Measurements from ENCODE around the gene COX7B.
"Not testable (repeated sequence)": the region's sequence is repeated elsewhere in the genome, so short reads cannot be mapped to it uniquely, and the experiment has no call there.

COX7B gene

GRCh38 chrX:77899081-77899828 is at the start of gene COX7B:
TSS of gene COX7B (plus strand) at chrX:77899468. CDS start at chrX:77899554, 86 bp downstream.
- Histone ChIP-seq H3K9ac (ENCODE audit: low read length) (peak within 1 kb of the TSS; percentile 57), H3K27ac (ENCODE audit: low read depth, low read length) (peak within 1 kb of the TSS; percentile 71), H3K4me3 (ENCODE audit: low read depth in 1 of 2, low read length in 2 of 2) (peak within 1 kb of the TSS; percentile 40 to 48), H3K9me3 (ENCODE audit: low read length) (no peaks in the 10 kb centered on the region), H3K27me3 (ENCODE audit: control insufficient read depth in 1 of 2, insufficient read depth in 2 of 2, low read length in 2 of 2) (no peaks in the 10 kb centered on the region), H3K36me3 (ENCODE audit: insufficient read depth, low read length) (no peaks in the 10 kb centered on the region), H3K4me1 (ENCODE audit: insufficient read depth, low read length) (no peaks in the 10 kb centered on the region)

GRCh38 chrX:77875372-77875771 is 23.9 kb upstream of the COX7B start:
- no peaks in the 10 kb centered on the region for H3K4me1 ChIP-seq (ENCODE audit: insufficient read depth, low read length)
- H3K9ac ChIP-seq (ENCODE audit: low read length), result no peak overlapping the region
- H3K27ac ChIP-seq (ENCODE audit: low read depth, low read length), result no peak overlapping the region
- no peaks in the 10 kb centered on the region for H3K36me3 ChIP-seq (ENCODE audit: insufficient read depth, low read length)
- no peaks in the 10 kb centered on the region for H3K27me3 ChIP-seq (ENCODE audit: control insufficient read depth in 1 of 2, insufficient read depth in 2 of 2, low read length in 2 of 2)
- no peak overlapping the region for H3K4me3 ChIP-seq (ENCODE audit: low read depth in 1 of 2, low read length in 2 of 2)
- no peaks in the 10 kb centered on the region for H3K9me3 ChIP-seq (ENCODE audit: low read length)

GRCh38 chrX:77881418-77881817 is 17.9 kb upstream of the COX7B start:
- H3K4me3 ChIP-seq (ENCODE audit: low read depth in 1 of 2, low read length in 2 of 2); H3K27ac ChIP-seq (ENCODE audit: low read depth, low read length); H3K9ac ChIP-seq (ENCODE audit: low read length); H3K4me1 ChIP-seq (ENCODE audit: insufficient read depth, low read length); H3K36me3 ChIP-seq (ENCODE audit: insufficient read depth, low read length); H3K9me3 ChIP-seq (ENCODE audit: low read length); H3K27me3 ChIP-seq (ENCODE audit: control insufficient read depth in 1 of 2, insufficient read depth in 2 of 2, low read length in 2 of 2): not testable (repeated sequence)

- Histone ChIP-seq H3K4me1 (ENCODE audit: insufficient read depth, low read length) (no peaks in the 10 kb centered on the region), H3K27ac (ENCODE audit: low read depth, low read length) (no peak overlapping the region), H3K4me3 (ENCODE audit: low read depth in 1 of 2, low read length in 2 of 2) (no peak overlapping the region), H3K9ac (ENCODE audit: low read length) (no peak overlapping the region), H3K27me3 (ENCODE audit: control insufficient read depth in 1 of 2, insufficient read depth in 2 of 2, low read length in 2 of 2) (no peaks in the 10 kb centered on the region), H3K36me3 (ENCODE audit: insufficient read depth, low read length) (no peaks in the 10 kb centered on the region), H3K9me3 (ENCODE audit: low read length) (no peaks in the 10 kb centered on the region)
Measured at GRCh38 chrX:77892887-77893286, 6.4 kb upstream of the COX7B start.

- Histone ChIP-seq H3K27me3 (ENCODE audit: control insufficient read depth in 1 of 2, insufficient read depth in 2 of 2, low read length in 2 of 2) (no peaks in the 10 kb centered on the region), H3K4me3 (ENCODE audit: low read depth in 1 of 2, low read length in 2 of 2) (no peak overlapping the region), H3K36me3 (ENCODE audit: insufficient read depth, low read length) (no peaks in the 10 kb centered on the region), H3K4me1 (ENCODE audit: insufficient read depth, low read length) (no peaks in the 10 kb centered on the region), H3K27ac (ENCODE audit: low read depth, low read length) (no peak overlapping the region), H3K9ac (ENCODE audit: low read length) (no peak overlapping the region), H3K9me3 (ENCODE audit: low read length) (no peaks in the 10 kb centered on the region)
Measured at GRCh38 chrX:77893713-77894112, 5.6 kb upstream of the COX7B start.

- H3K36me3 ChIP-seq (ENCODE audit: insufficient read depth, low read length), result no peaks in the 10 kb centered on the region
- no peaks in the 10 kb centered on the region for H3K27me3 ChIP-seq (ENCODE audit: control insufficient read depth in 1 of 2, insufficient read depth in 2 of 2, low read length in 2 of 2)
- no peaks in the 10 kb centered on the region for H3K4me1 ChIP-seq (ENCODE audit: insufficient read depth, low read length)
- H3K9me3 ChIP-seq (ENCODE audit: low read length), result no peaks in the 10 kb centered on the region
- H3K4me3 ChIP-seq (ENCODE audit: low read depth in 1 of 2, low read length in 2 of 2), result peak within 1 kb of the TSS; percentile 56 to 67
- peak within 1 kb of the TSS; percentile 69 for H3K9ac ChIP-seq (ENCODE audit: low read length)
- peak within 1 kb of the TSS; percentile 77 for H3K27ac ChIP-seq (ENCODE audit: low read depth, low read length)
Measured at GRCh38 chrX:77894921-77895886, 4.1 kb upstream of the COX7B start, which contains the start of gene MAGT1. TSS of gene MAGT1 (minus strand) at chrX:77895435. CDS start at chrX:77895410, 25 bp downstream.

GRCh38 chrX:77900688-77901087 is 1.4 kb downstream of the COX7B start:
- H3K4me1 ChIP-seq (ENCODE audit: insufficient read depth, low read length), result no peaks in the 10 kb centered on the region
- no peak overlapping the region for H3K9ac ChIP-seq (ENCODE audit: low read length)
- no peak overlapping the region for H3K27ac ChIP-seq (ENCODE audit: low read depth, low read length)
- H3K36me3 ChIP-seq (ENCODE audit: insufficient read depth, low read length), result no peaks in the 10 kb centered on the region
- no peaks in the 10 kb centered on the region for H3K9me3 ChIP-seq (ENCODE audit: low read length)
- no peaks in the 10 kb centered on the region for H3K27me3 ChIP-seq (ENCODE audit: control insufficient read depth in 1 of 2, insufficient read depth in 2 of 2, low read length in 2 of 2)
- H3K4me3 ChIP-seq (ENCODE audit: low read depth in 1 of 2, low read length in 2 of 2), result peak overlapping the region; percentile 40 to 48

- Histone ChIP-seq H3K27me3 (ENCODE audit: control insufficient read depth in 1 of 2, insufficient read depth in 2 of 2, low read length in 2 of 2) (no peaks in the 10 kb centered on the region), H3K36me3 (ENCODE audit: insufficient read depth, low read length) (no peaks in the 10 kb centered on the region), H3K9ac (ENCODE audit: low read length) (no peak overlapping the region), H3K27ac (ENCODE audit: low read depth, low read length) (no peak overlapping the region), H3K9me3 (ENCODE audit: low read length) (no peaks in the 10 kb centered on the region), H3K4me3 (ENCODE audit: low read depth in 1 of 2, low read length in 2 of 2) (no peak overlapping the region), H3K4me1 (ENCODE audit: insufficient read depth, low read length) (no peaks in the 10 kb centered on the region)
Measured at GRCh38 chrX:77901506-77901905, 2.2 kb downstream of the COX7B start.

- H3K4me3 ChIP-seq (ENCODE audit: low read depth in 1 of 2, low read length in 2 of 2), result peak within 1 kb of the TSS; percentile 57 to 71
- H3K27ac ChIP-seq (ENCODE audit: low read depth, low read length), result peak within 1 kb of the TSS; percentile 63
- no peaks in the 10 kb centered on the region for H3K9me3 ChIP-seq (ENCODE audit: low read length)
- H3K9ac ChIP-seq (ENCODE audit: low read length), result peak within 1 kb of the TSS; percentile 39
- H3K4me1 ChIP-seq (ENCODE audit: insufficient read depth, low read length), result no peaks in the 10 kb centered on the region
- no peaks in the 10 kb centered on the region for H3K27me3 ChIP-seq (ENCODE audit: control insufficient read depth in 1 of 2, insufficient read depth in 2 of 2, low read length in 2 of 2)
- no peaks in the 10 kb centered on the region for H3K36me3 ChIP-seq (ENCODE audit: insufficient read depth, low read length)
Measured at GRCh38 chrX:77910108-77910840, 11.0 kb downstream of the COX7B start, which contains the start of gene ATP7A. TSS of gene ATP7A (plus strand) at chrX:77910693. CDS start at chrX:77971642, 60,949 bp downstream.

- Histone ChIP-seq H3K9me3 (ENCODE audit: low read length) (no peaks in the 10 kb centered on the region), H3K4me1 (ENCODE audit: insufficient read depth, low read length) (no peaks in the 10 kb centered on the region), H3K9ac (ENCODE audit: low read length) (no peak overlapping the region), H3K27me3 (ENCODE audit: control insufficient read depth in 1 of 2, insufficient read depth in 2 of 2, low read length in 2 of 2) (no peaks in the 10 kb centered on the region), H3K27ac (ENCODE audit: low read depth, low read length) (no peak overlapping the region), H3K36me3 (ENCODE audit: insufficient read depth, low read length) (no peaks in the 10 kb centered on the region), H3K4me3 (ENCODE audit: low read depth in 1 of 2, low read length in 2 of 2) (no peak overlapping the region)
Measured at GRCh38 chrX:77917294-77917933, 18.1 kb downstream of the COX7B start.

Data from muscle layer of colon (tissue), 2 donors.